Liver (tissue), 9 donors: Measurements from ENCODE around the gene CFAP99. TPM values are rescaled to one million over a fixed set of nuclear protein-coding genes. Genes with fewer than 3 reads are reported as not detected.

Experiments
- DNase-seq: peaks from one replicate; pipeline ENCODE4 v3.0.0-alpha.2; 2017; ENCODE audit warnings: low spot score
- H3K27ac ChIP-seq, 2 donors: one replicate each; pipeline ENCODE4 v1.7.0; 2013; ENCODE audit warnings: inconsistent platforms in 2 of 2, low read length in 2 of 2, control low read depth in 1 of 2, low read depth in 1 of 2, mild to moderate bottlenecking in 1 of 2
- H3K27me3 ChIP-seq, 4 donors: one replicate each; pipeline versions ENCODE4 v1.6.1 to v1.7.0; 2013; ENCODE audit warnings: low read length in 3 of 4, inconsistent platforms in 1 of 4, mild to moderate bottlenecking in 1 of 4, moderate library complexity in 1 of 4; ENCODE audit not compliant: control insufficient read depth in 4 of 4, insufficient read depth in 4 of 4
- H3K36me3 ChIP-seq, 4 donors: one replicate each; pipeline versions ENCODE4 v1.6.1 to v1.7.0; 2013; ENCODE audit warnings: low read length in 3 of 4, mild to moderate bottlenecking in 3 of 4, low read depth in 1 of 4, moderate library complexity in 1 of 4; ENCODE audit not compliant: control insufficient read depth in 4 of 4, insufficient read depth in 3 of 4
- H3K4me1 ChIP-seq, 4 donors: one replicate each; pipeline versions ENCODE4 v1.6.1 to v1.7.0; 2013; ENCODE audit warnings: low read length in 3 of 4, mild to moderate bottlenecking in 3 of 4, moderate library complexity in 1 of 4; ENCODE audit not compliant: control insufficient read depth in 4 of 4, insufficient read depth in 4 of 4
- H3K4me3 ChIP-seq, 3 donors: one replicate each; pipeline versions ENCODE4 v1.6.1 to v1.7.0; 2013; ENCODE audit warnings: low read length in 3 of 3, control low read depth in 1 of 3, low read depth in 1 of 3, mild to moderate bottlenecking in 1 of 3
- H3K9ac ChIP-seq, 2 donors: one replicate each; pipeline ENCODE4 v1.7.0; 2013; ENCODE audit warnings: low read length in 2 of 2, mild to moderate bottlenecking in 2 of 2, moderate library complexity in 2 of 2, control low read depth in 1 of 2, low read depth in 1 of 2
- H3K9me3 ChIP-seq, 4 donors: one replicate each; pipeline versions ENCODE4 v1.6.1 to v1.7.0; 2013; ENCODE audit warnings: low read length in 3 of 4; ENCODE audit not compliant: control insufficient read depth in 4 of 4
- EGR1 ChIP-seq, 2 donors: IDR thresholded peaks; 2 replicates each; pipeline ENCODE4 v1.6.1; 2016 to 2018; ENCODE audit warnings: antibody characterized with exemption in 2 of 2, low read depth in 2 of 2
- FOXA2 ChIP-seq: IDR thresholded peaks from 2 replicates; pipeline ENCODE4 v1.6.1; 2016; ENCODE audit warnings: antibody characterized with exemption
- GABPA ChIP-seq, 2 donors: IDR thresholded peaks in 1 of 2; conservative IDR thresholded peaks in 1 of 2; 2 replicates each; pipeline ENCODE4 v1.6.1; 2016; ENCODE audit warnings: antibody characterized with exemption in 2 of 2, mild to moderate bottlenecking in 1 of 2, moderate library complexity in 1 of 2
- HNF4G ChIP-seq: IDR thresholded peaks from 2 replicates; pipeline ENCODE4 v1.6.1; 2016; ENCODE audit warnings: antibody characterized with exemption
- JUND ChIP-seq, 2 donors: IDR thresholded peaks; 2 replicates each; pipeline ENCODE4 v1.6.1; 2016; ENCODE audit warnings: antibody characterized with exemption in 2 of 2
- NR2F2 ChIP-seq: IDR thresholded peaks from 2 replicates; pipeline ENCODE4 v1.6.1; 2016; ENCODE audit warnings: antibody characterized with exemption
- RAD21 ChIP-seq, 2 donors: IDR thresholded peaks; 2 replicates each; pipeline ENCODE4 v1.6.1; 2016; ENCODE audit warnings: antibody characterized with exemption in 2 of 2, mild to moderate bottlenecking in 2 of 2
- RXRA ChIP-seq, 2 donors: IDR thresholded peaks; 2 replicates each; pipeline ENCODE4 v1.6.1; 2017 to 2018; ENCODE audit warnings: antibody characterized with exemption in 2 of 2, mild to moderate bottlenecking in 1 of 2
- SP1 ChIP-seq: IDR thresholded peaks from 2 replicates; pipeline ENCODE4 v1.6.1; 2018; ENCODE audit warnings: antibody characterized with exemption, mild to moderate bottlenecking
- TAF1 ChIP-seq: conservative IDR thresholded peaks from 2 replicates; pipeline ENCODE4 v1.6.1; 2016; ENCODE audit warnings: antibody characterized with exemption, mild to moderate bottlenecking
- WGBS: extraction: QIAGEN DNeasy Blood & Tissue Kit; methylation state at CpG from one replicate; pipeline ENCODE4 v1.1.7; 2013; 5-methylcytosine and 5-hydroxymethylcytosine counted together
- polyA plus RNA-seq, 2 donors: library from polyadenylated mRNA; stranded (reverse) in 1 of 2; unstranded in 1 of 2; fragments of 200-250 nt in 1 of 2; fragments of >200 nt in 1 of 2; fragmentation: Nextera tagmentation in 1 of 2; extraction: Ambion mirVana in 1 of 2; gene quantifications; one replicate each; pipeline versions ENCODE4 v1.2.1 to v1.2.3, GENCODE V29; 2013 to 2015
- total RNA-seq, 2 donors: library from RNA; depleted of rRNA; stranded (reverse); fragments of >200 nt; gene quantifications; one replicate each; pipeline ENCODE4 v1.2.3, GENCODE V29; 2014
- TF ChIP-seq, protein P1 (sequence below): IDR thresholded peaks from 2 replicates; pipeline ENCODE4 v1.6.1; 2016; ENCODE audit warnings: antibody characterized with exemption
- TF ChIP-seq, protein P2 (sequence below): IDR thresholded peaks from 2 replicates; pipeline ENCODE4 v1.6.1; 2016; ENCODE audit warnings: antibody characterized with exemption, mild to moderate bottlenecking
- TF ChIP-seq, protein P3 (sequence below): fragments of 150-350 bp; IDR thresholded peaks from 2 replicates; pipeline ENCODE4 v1.5.1; 2017; ENCODE audit warnings: improper control_type of control experiment, low read depth, low read length; ENCODE audit not compliant: missing input control
- TF ChIP-seq, protein P4 (sequence below): IDR thresholded peaks from 2 replicates; pipeline ENCODE4 v1.6.1; 2016; ENCODE audit warnings: antibody characterized with exemption
- donor health status: healthy.
- donor health status: healthy.
- donor health status: healthy.
- donor health status: healthy.
- donor health status: healthy.

CFAP99 gene
- total and polyA plus RNA-seq, 4 donors: 0.33 to 0.36 TPM; not detected in 2

- no peaks in the 10 kb centered on the region for H3K9me3 ChIP-seq
- no peak overlapping the region for H3K9ac ChIP-seq
- no peaks in the 10 kb centered on the region for H3K27me3 ChIP-seq
- no peak overlapping the region for H3K27ac ChIP-seq
- H3K4me3 ChIP-seq: no peak overlapping the region
- no peaks in the 10 kb centered on the region for H3K36me3 ChIP-seq
- no peak for DNase-seq
- no peaks in the 10 kb centered on the region for H3K4me1 ChIP-seq
- TF ChIP-seq SP1: no peak
- no peak for TF ChIP-seq RAD21 (IDR thresholded peaks at IDR 0.05)
- TF ChIP-seq, protein P1, sequence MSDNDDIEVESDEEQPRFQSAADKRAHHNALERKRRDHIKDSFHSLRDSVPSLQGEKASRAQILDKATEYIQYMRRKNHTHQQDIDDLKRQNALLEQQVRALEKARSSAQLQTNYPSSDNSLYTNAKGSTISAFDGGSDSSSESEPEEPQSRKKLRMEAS: no peak
- TF ChIP-seq JUND (IDR thresholded peaks at IDR 0.05): no peak
- TF ChIP-seq TAF1: no peak
- TF ChIP-seq, protein P2, sequence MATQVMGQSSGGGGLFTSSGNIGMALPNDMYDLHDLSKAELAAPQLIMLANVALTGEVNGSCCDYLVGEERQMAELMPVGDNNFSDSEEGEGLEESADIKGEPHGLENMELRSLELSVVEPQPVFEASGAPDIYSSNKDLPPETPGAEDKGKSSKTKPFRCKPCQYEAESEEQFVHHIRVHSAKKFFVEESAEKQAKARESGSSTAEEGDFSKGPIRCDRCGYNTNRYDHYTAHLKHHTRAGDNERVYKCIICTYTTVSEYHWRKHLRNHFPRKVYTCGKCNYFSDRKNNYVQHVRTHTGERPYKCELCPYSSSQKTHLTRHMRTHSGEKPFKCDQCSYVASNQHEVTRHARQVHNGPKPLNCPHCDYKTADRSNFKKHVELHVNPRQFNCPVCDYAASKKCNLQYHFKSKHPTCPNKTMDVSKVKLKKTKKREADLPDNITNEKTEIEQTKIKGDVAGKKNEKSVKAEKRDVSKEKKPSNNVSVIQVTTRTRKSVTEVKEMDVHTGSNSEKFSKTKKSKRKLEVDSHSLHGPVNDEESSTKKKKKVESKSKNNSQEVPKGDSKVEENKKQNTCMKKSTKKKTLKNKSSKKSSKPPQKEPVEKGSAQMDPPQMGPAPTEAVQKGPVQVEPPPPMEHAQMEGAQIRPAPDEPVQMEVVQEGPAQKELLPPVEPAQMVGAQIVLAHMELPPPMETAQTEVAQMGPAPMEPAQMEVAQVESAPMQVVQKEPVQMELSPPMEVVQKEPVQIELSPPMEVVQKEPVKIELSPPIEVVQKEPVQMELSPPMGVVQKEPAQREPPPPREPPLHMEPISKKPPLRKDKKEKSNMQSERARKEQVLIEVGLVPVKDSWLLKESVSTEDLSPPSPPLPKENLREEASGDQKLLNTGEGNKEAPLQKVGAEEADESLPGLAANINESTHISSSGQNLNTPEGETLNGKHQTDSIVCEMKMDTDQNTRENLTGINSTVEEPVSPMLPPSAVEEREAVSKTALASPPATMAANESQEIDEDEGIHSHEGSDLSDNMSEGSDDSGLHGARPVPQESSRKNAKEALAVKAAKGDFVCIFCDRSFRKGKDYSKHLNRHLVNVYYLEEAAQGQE: no peak
- TF ChIP-seq, protein P3, sequence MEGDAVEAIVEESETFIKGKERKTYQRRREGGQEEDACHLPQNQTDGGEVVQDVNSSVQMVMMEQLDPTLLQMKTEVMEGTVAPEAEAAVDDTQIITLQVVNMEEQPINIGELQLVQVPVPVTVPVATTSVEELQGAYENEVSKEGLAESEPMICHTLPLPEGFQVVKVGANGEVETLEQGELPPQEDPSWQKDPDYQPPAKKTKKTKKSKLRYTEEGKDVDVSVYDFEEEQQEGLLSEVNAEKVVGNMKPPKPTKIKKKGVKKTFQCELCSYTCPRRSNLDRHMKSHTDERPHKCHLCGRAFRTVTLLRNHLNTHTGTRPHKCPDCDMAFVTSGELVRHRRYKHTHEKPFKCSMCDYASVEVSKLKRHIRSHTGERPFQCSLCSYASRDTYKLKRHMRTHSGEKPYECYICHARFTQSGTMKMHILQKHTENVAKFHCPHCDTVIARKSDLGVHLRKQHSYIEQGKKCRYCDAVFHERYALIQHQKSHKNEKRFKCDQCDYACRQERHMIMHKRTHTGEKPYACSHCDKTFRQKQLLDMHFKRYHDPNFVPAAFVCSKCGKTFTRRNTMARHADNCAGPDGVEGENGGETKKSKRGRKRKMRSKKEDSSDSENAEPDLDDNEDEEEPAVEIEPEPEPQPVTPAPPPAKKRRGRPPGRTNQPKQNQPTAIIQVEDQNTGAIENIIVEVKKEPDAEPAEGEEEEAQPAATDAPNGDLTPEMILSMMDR: no peak
- no peak for TF ChIP-seq FOXA2
- TF ChIP-seq NR2F2: no peak
- no peak for TF ChIP-seq HNF4G
- TF ChIP-seq, protein P4, sequence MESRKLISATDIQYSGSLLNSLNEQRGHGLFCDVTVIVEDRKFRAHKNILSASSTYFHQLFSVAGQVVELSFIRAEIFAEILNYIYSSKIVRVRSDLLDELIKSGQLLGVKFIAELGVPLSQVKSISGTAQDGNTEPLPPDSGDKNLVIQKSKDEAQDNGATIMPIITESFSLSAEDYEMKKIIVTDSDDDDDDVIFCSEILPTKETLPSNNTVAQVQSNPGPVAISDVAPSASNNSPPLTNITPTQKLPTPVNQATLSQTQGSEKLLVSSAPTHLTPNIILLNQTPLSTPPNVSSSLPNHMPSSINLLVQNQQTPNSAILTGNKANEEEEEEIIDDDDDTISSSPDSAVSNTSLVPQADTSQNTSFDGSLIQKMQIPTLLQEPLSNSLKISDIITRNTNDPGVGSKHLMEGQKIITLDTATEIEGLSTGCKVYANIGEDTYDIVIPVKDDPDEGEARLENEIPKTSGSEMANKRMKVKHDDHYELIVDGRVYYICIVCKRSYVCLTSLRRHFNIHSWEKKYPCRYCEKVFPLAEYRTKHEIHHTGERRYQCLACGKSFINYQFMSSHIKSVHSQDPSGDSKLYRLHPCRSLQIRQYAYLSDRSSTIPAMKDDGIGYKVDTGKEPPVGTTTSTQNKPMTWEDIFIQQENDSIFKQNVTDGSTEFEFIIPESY: no peak
- TF ChIP-seq EGR1 (IDR thresholded peaks at IDR 0.05; ENCODE audit: low read depth in 2 of 2): no peak
- TF ChIP-seq RXRA (IDR thresholded peaks at IDR 0.05): no peak
- TF ChIP-seq GABPA (IDR thresholded peaks at IDR 0.05 in 1 of 2, conservative IDR thresholded peaks at IDR 0.05 in 1 of 2): no peak
- WGBS: 84% methylated on average over 3 of the region's 3 CpGs
Observed at GRCh38 chr4:2446656-2447564, 28.2 kb downstream of the CFAP99 start.

DNA sequence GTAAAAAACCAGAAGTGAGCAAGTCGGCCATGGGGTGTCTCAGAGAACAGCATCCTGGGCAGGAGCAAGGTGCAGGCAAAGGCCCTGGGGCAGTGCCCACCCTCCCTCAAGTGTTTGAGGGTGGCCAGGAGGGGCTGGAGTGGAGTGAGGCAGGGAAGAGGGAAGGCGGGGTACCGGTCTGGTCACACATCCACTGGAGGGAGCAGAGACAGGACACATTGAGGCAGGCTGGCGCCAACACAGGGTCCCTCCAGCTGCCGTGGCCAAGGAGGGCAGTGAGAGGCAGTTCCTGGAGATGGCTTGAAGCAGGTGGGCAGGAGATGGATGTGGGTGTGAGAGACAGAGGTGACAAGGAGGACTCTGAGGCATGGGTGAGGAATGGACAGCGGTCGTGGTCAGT is 29.8 kb downstream of the CFAP99 start:
- Histone ChIP-seq H3K9me3 (no peaks in the 10 kb centered on the region), H3K4me1 (no peaks in the 10 kb centered on the region), H3K27ac (no peak overlapping the region), H3K36me3 (no peaks in the 10 kb centered on the region), H3K9ac (no peak overlapping the region), H3K27me3 (no peaks in the 10 kb centered on the region), H3K4me3 (no peak overlapping the region)
- TF ChIP-seq HNF4G: no peak
- TF ChIP-seq RXRA (IDR thresholded peaks at IDR 0.05): no peak
- TF ChIP-seq RAD21 (IDR thresholded peaks at IDR 0.05): no peak
- TF ChIP-seq, protein P3: no peak
- WGBS: 92% methylated on average over 7 of the region's 7 CpGs
- DNase-seq: no peak
